GM19324 (cell line): ENCODE data around the gene PIK3C2G.
"Not testable (repeated sequence)": the region's sequence is repeated elsewhere in the genome, so short reads cannot be mapped to it uniquely, and the experiment has no call there.

ENCODE experiments used
- ATAC-seq: cut with Tn5 transposase; IDR thresholded peaks from one replicate; pipeline ENCODE4 v1.9.1; 2021; ENCODE audit warnings: mild to moderate bottlenecking, moderate library complexity; ENCODE audit not compliant: unreplicated experiment, low FRiP score

Gene PIK3C2G

DNA sequence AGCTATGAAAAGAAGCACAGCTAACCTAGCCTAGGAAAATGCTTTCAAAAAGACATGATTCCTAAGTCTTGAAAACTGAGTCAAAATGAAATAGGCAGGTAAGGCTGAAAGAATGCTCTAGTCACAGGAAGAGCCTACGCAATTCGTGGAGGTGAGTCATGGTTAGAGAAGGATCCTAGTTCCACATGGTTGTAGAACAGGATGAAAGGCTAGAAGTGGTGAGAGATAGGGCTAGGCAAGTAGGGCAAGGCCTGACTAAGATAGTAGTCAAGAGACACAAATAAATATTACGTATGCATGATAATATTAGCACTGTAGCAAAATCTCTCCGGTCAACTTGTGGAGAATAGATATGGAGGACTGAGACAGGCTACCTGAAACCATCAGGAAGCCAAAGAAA lies 429.3 kb downstream of the PIK3C2G start:
- ATAC-seq = no peak

DNA sequence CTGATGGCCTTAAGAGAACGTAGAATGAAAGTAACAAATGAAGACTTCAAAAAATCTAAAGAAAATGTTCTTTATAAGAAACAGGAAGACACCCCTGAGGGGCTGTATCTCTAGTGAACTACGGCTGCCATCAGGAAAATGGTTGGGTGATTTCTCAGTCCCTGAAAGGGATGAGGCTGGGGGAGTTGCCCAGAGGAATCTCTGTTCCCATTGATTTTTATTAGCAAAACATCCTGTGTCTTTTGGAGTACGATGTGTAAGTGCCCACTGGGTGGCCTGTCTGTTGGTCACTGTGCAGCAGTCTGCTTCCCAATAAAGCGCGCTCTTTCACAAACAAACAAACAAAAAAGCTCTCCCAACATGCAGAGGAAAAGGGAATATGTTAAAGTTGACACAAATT lies 432.7 kb downstream of the PIK3C2G start:
- not testable (repeated sequence) for ATAC-seq

GRCh38 chr12:18696971-18697602 lies 435.8 kb downstream of the PIK3C2G start:
- ATAC-seq = no peak
